ENCODE measurements around the gene NEBL.

The NEBL gene

DNA sequence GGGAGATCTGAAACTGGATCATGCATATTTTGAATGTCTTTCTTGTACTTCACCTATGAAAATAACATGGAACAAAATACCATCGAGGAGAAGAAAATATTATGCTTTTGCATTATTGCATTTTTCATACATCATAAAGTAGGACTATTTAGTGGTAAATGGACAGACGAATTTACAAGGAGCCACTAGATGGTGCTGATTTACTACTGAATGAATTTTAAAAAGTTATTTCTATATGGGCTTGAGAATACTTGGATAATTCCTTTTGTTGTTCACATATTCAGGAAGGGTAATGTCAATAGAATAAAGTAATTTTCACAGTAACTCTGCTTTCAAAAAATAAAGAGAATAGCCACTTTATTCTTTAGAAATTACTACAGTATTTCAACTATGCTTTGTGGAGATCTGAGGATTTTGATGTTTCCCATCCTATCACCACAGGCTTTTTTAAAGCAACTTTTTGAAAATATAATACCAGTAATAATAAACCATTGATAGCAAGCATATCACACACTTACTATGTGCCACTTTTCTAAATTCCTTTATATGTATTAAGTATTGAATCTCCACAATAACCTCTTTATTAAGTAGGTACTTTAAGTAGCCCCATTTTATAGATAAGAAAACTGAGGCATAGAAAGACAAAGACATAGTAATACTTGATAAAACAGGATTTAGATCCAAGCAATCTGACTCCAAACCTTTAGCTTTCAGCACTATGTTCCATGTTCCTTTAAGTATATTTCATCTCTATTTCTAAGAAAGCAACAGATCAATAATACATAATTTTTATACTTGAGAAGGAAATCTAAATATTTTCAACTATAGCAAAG, 38.6 kb downstream of the NEBL start:
- DNase-seq: no peak

GRCh38 chr10:20856484-20856883, 40.6 kb downstream of the NEBL start:
- no peak for DNase-seq

GRCh38 chr10:20855398-20856038, 41.6 kb downstream of the NEBL start:
- no peak for DNase-seq

DNA sequence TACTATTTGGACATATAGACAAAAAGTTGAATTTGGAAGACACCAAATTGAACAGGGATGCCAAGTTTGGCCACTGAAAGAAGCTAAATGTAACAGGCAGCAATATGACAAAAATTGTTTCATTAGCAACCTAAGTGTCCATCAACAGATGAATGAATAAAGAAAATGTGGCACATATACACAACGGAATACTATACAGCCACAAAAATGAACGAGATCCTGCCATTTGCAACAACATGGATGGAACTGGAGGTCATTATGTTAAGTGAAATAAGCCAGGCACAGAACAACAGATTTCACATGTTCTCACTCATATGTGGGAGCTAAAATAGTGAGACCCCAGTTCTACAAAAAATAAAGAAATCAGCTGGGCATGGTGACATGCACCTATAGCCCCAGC, 43.8 kb downstream of the NEBL start:
- no peak for DNase-seq

DNA sequence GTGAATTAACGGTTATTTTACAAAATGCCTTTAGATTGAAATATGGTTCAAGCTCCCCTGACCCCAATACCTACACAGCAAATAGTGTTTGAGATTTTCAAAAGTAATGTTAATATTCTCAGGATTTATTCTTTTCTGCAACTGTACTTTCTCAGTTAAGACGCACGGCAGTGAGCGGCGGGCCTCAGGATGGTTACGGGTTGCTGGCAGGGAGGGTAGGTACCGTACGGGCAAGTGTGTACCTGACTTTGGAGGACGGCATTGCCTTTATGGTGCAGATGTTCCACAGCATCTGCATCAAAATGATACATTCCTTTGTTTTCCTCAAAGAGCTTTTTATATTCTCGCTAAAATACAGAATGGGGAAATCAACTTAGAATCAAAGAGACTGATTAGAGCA, 44.8 kb downstream of the NEBL start:
- no peak for DNase-seq

DNA sequence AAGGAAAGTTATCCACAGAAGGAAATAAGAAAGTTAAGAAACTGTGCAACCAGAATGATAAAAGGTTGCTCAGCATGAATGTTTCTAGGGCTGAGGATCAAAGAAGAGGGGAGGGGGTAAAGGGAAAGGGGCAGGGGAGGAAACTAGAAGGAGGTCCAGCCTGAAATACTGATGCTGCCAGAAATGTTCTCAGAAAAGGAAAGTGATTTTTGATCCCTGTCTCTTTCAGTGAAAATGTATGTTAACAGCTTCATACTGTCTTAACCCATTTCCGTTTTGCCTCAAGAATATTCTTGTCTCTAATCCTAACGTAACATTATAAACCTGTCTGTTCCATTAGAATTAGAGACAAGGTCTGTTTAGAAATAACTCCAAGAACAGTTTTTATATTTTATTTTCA, 49.6 kb downstream of the NEBL start:
- DNase-seq: no peak

GRCh38 chr10:20846263-20846662, 50.8 kb downstream of the NEBL start:
- DNase-seq: no peak

- DNase-seq: no peak
Measured at GRCh38 chr10:20841419-20841818, 55.7 kb downstream of the NEBL start.

DNA sequence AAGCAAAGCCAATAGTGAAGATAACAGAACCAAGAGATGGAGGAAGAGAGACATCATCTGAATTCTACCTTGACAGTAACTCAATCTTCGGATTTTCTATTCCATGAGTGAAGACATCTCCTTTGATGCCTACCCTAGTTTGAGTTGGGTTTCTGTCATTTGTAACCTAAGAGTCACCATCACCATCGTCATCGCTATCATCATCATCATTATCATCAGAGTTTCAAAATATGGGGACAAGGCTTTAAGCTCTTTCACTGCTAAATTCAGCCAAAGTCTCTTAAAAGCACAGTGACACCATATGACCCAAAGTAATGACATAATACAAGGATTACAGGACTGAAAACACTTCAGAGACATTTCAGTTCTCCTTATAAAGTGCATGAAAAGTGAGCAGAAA, 57.2 kb downstream of the NEBL start:
- DNase-seq: no peak

- no peak for DNase-seq
Measured at GRCh38 chr10:20839141-20839540, 58.0 kb downstream of the NEBL start.

DNA sequence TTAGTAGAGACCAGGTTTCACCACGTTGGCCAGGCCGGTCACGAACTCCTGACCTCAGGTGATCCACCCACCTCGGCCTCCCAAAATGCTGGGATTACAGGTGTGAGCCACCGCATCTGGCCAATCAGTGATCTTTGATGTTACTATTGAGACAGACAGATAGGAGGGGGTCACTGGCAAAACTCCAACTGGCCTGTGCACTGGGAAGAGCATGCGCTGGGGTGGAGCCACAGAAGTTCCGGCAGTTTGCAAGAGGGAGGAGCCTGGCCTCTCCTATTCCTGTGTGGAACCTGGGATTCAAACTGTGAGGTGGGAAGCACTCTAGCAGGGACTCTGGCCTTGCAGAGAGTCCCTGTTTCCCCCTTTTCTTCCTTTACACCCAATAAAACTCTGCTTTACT, 60.7 kb downstream of the NEBL start:
- DNase-seq: no peak

GRCh38 chr10:20835335-20835734, 61.8 kb downstream of the NEBL start:
- DNase-seq: no peak

DNA sequence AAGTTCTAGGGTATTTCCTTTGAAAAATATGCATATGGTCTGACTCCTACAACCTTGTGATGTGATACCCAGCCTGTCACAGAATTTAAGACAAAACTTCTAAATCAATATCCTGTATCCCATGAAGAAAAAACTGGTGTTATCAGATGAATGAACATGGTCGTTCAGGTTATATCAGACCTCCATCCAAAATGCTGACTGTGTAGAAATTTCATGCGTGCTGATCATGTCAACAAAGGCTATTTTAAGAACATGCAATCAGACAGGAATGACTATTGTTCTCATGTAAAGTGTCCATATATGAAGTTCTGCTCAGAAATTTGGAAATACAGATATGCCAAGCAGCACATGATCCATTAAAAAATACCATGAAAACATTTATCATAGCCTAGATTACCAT, 62.3 kb downstream of the NEBL start:
- no peak for DNase-seq

DNA sequence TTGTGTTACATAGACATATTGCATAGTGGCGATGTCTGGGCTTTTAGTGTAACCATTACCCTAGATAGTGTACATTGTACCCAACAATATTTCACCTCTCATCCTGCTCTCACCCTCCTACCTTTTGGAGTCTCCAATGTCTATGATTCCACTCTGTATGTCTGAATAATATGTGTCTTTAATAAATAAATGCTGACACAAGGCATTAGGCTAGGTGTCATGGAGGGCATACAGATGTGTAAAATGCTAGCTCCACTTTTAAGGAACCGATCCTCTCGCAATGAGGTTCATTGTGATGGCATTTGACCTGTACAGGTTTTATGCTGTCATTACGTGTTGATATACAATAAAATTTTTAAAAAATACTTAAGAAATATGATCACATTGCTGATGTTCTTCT, 74.3 kb downstream of the NEBL start:
- DNase-seq: no peak

DNA sequence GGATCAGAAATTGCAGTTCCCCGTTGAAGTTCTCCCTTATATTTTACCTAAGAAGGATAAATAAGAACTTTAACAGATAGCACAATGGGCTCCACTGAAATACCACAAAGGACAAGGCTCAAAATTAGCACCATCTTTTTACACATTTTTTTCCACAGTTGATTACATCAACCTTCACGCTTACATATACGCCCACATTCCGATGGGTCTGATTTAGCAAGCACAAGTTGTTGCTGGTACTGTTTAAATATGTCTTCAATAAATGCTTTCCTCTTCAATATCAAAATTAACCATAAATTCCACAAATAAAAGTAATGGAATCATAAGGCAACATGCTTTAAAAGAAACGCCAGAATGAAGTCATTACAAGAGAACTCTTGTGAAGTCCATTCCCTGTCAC, 79.5 kb downstream of the NEBL start:
- no peak for DNase-seq

DNA sequence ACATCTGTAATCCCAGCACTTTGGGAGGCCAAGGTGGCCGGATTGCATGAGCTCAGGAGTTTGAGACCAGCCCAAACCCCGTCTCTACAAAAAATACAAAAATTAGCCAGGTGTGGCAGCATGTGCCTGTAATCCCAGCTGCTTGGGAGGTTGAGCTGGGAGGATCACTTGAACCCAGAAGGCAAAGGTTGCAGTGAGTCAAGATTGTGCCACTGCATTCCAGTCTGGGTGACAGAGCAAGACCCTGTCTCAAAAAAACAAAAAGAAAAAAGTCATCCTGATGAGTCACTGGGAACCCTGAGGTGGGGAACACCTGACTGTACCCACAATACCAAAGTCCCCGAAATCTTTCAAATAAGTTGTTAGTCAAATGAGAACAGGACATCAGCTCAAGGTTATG, 80.0 kb downstream of the NEBL start:
- DNase-seq: no peak

DNA sequence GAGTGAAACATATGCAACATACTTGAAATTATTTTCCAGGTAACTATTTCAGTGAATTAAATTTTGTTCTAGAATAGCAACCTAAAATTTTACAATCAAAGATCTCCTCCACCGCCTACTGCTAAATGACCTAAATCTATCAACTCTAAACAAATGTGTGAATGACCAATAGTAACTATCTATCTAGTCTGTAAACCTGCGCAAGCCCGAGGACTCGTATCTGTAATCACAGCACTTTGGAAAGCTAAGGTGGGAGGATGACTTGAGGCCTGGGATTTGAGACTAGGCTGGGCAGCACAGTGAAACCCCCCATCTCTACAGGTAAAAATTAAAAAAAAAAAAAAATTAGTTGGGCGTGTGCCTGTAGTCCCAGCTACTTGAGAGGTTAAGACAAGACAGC, 83.0 kb downstream of the NEBL start:
- DNase-seq: no peak

GRCh38 chr10:20811131-20811530, 86.0 kb downstream of the NEBL start:
- no peak for DNase-seq

- DNase-seq: no peak
Measured at GRCh38 chr10:20809631-20810030, 87.5 kb downstream of the NEBL start.

DNA sequence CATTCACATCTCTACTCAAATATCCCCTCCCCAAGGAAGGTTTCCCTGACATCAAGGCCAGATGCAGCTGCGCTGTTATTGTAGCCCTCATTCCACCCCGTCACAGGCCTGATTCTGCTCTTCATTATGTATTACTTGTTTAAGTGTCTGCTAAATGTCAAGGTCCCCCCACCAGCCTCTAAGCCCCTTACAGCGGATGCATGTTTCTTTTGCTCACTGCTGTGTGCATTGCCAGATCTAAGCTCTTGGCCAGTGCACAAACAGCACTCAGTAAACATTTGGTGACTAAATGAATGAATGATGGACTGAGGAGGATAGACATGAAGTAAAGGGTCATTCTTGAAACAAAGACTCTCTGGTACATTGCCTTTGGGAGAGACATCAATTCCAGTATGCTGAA, 90.6 kb downstream of the NEBL start:
- DNase-seq: no peak

DNA sequence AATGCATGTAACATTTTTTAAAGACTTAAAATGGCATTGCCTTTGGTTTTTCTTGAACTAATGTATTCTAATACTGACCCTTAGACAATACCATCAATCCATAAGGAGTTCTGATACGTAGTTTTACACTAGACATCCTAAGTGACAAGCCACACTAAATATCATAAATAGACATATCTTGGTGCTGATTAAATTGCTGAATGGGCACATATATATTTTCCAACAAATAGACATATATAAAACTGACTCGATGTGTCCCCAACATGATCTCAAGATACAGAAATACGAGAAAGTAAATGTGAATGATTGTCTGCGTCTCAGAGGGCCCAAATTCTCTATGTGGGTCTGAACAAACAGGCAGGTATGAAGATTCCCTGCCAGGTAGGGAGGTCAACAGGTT, 99.8 kb downstream of the NEBL start:
- no peak for DNase-seq

GRCh38 chr10:20795391-20795790, 101.7 kb downstream of the NEBL start:
- no peak for DNase-seq

GRCh38 chr10:20785174-20785573, 111.9 kb downstream of the NEBL start:
- DNase-seq: no peak

DNA sequence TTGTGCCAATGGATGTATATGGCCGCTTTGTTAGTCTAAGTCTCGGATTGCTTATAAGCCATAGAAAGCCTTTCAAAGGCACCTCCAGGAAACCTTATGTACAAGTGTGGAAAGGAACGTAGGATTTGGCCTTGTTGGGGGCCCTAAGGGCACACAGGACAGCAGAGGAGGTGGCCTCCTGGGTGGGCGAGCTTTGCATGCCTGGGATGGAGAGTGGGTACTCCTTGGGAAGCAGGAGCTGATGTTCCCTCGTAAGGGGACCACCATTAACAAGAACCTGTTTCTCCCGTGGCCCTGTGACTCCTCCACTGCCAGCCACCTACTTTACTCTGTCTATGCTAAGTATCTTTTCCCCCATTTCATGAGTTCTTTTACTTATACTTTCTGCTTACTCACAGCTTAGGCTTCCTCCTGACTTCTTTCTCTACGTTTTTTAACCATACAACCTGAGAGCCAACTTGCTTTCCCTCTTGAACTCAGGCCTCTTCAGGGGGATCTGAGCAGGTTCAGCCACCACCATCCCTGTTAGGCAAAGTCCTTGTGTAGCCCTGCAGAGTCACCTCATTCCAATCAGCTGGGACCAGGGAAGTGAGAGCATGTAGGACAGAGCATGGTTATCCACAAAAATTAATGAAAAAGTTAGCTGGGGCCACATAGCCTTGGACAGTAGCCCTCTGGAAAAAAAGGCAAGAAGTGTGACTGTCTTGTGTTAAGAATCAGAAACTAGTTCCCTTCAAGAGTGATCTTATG, 118.9 kb downstream of the NEBL start:
- no peak for DNase-seq
